Measurements from ENCODE around the gene UIMC1.

The UIMC1 gene

DNA sequence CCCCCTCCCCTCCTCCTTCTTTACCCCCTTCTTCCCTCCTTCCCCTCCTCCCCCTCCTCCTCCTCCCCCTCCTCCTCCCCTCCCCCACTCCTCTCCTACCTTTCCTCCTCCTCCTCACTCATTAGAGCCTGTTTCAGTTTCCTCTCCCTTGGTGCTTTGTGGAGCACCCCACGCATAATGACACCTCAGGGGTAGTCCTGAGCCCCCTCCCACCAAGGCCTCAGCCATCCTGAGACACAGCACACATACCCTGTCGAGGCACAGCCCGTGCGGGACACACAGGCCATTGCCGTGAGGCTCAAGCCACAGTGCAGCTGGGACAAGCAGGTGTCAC, 142.8 kb downstream of the UIMC1 start:
- TF ChIP-seq, protein P1, sequence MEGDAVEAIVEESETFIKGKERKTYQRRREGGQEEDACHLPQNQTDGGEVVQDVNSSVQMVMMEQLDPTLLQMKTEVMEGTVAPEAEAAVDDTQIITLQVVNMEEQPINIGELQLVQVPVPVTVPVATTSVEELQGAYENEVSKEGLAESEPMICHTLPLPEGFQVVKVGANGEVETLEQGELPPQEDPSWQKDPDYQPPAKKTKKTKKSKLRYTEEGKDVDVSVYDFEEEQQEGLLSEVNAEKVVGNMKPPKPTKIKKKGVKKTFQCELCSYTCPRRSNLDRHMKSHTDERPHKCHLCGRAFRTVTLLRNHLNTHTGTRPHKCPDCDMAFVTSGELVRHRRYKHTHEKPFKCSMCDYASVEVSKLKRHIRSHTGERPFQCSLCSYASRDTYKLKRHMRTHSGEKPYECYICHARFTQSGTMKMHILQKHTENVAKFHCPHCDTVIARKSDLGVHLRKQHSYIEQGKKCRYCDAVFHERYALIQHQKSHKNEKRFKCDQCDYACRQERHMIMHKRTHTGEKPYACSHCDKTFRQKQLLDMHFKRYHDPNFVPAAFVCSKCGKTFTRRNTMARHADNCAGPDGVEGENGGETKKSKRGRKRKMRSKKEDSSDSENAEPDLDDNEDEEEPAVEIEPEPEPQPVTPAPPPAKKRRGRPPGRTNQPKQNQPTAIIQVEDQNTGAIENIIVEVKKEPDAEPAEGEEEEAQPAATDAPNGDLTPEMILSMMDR (IDR thresholded peaks at IDR 0.05): no peak

DNA sequence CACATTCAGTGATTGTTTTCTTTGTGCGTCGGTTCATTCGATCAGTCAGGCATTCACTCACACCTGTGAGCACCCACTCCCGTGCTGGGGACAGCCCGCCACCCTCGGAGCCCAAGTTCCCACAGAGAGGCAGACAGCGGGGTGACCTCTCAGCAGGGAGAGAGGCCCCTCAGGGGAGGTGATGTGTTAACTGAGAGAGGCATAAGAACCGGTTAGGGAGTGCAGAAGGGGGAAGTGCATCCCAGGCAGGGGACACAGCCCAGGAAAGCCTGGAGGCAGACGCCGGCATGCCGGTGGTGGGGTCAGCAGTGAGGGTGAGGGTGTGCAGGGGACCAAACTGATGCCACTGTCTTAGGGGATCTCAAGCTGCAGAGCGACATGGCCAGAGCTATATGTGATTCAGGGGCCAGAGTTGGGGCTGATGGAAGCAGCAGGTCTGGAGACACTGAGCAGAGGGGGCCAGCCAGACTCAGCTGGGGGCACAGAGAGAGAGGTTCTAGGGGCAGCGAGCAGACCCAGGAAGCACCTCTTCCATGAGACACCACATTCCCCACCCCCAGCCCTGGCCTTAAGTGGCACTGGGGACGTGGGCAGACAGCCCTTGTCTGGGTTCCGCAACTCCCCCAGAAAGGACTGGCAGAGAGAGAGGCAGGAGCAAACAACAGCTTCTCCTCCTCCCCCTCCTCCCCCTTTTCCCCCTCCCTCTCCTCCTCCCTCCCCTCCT, 143.4 kb downstream of the UIMC1 start:
- TF ChIP-seq, protein P1 (IDR thresholded peaks at IDR 0.05): no peak

DNA sequence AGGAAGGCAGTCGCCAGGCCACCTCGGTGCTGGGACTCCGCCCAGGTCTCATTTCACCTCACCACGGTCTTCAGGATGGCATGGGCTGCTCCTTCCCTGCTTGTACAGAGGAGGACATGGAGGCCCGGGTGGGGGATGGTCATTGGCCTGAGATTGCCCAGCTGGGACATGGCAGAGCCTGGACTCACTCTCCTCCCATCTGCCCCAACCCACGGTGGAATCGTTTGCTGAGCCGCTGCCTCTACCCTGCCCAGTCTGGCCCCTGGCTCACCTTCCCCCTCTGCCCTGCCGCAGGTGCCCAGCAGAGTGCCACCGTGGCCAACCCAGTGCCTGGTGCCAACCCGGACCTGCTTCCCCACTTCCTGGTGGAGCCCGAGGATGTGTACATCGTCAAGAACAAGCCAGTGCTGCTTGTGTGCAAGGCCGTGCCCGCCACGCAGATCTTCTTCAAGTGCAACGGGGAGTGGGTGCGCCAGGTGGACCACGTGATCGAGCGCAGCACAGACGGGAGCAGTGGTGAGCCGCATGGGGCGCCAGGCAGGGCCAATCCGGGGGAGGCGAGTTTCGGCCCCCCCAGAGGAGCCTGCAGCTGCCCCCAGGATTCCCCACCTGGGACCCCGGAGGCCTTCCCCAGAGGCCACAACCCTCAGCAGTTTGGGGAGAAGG, 144.1 kb downstream of the UIMC1 start:
- TF ChIP-seq, protein P1 (IDR thresholded peaks at IDR 0.05): no peak

DNA sequence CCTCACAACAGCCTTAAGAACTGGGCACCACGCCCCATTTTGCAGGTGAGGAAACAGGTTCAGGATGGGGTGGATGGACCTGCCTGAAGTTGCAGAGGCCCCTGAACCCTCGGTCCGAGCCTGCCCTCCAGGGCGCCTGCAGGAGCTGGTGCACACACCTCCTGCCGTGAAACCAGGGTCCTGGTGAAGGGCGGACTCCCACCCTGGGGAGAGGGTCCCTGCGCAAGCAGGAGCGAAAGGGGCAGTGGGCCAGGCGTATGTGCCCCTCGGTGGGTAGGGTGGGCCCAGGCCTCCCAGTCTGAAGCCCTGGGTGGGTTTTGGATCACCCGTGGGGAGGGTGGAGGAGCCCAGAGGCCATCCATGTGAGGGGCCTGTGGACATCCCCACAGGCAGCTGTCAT, 145.3 kb downstream of the UIMC1 start:
- TF ChIP-seq, protein P1 (IDR thresholded peaks at IDR 0.05): no peak

DNA sequence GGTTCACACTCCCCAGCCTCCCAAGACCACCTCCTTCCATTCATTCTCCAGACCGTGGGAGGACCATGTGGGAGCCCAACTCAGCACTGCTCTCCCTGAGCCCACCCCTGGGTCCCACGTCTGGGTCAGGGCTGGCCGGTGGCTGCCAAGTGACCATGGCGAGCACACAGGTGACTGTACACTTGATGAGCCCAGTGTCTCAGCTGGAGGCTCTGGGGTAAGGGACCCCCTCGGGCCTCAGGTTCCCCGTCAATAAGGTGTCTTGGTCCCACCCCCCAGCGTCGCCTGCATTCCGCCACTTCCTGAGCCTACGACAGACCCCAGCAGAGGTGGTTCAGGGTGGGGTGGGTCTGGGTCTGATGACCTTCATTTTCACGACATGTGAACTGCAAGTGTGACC, 146.2 kb downstream of the UIMC1 start:
- TF ChIP-seq, protein P1 (IDR thresholded peaks at IDR 0.05): no peak

DNA sequence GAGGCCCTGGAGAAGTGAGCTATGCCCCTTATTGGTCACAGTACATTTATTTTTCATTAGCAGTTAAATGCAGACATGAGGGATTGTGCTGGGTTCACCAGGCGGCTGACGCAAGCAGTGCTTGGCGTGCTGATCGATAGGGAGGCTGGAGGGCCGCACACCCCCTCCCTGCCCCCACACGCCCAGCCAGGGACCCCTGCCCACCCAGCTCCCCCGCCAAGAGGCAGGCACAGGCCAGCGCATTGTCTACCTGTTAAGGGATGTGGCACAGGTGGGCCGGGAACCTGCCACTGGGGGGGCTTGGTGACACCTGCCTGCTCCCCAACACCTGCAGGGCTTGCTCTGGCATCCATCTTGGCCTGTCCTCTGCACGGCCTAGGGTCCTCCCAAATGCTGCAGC, 146.7 kb downstream of the UIMC1 start:
- TF ChIP-seq, protein P1 (IDR thresholded peaks at IDR 0.05): no peak

DNA sequence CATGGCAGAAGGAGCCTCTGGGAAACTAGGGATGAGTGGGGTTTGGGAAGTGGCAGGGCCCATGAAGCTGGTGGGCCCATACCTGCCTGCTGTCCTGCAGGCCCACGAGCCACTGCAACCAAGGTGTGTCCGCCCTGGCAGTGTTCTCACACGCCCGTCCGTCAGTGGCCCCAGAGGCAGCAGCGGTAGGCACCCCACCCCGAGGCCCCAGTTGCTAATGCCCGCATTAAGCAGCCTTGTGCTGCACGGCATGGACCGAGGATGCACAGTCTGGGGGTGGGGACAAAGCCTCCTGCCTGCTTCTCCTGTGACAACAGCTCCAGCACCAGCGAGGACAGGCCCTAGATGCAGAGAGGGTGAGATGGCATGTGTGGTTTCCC, 148.7 kb downstream of the UIMC1 start:
- TF ChIP-seq, protein P1 (IDR thresholded peaks at IDR 0.05): no peak
